D341Med (cell line): ENCODE data around the gene SARDH.

ENCODE experiments used
- DNase-seq: peaks from one replicate; pipeline ENCODE4 v3.0.0; 2012; ENCODE audit warnings: low spot score

The SARDH gene

DNA sequence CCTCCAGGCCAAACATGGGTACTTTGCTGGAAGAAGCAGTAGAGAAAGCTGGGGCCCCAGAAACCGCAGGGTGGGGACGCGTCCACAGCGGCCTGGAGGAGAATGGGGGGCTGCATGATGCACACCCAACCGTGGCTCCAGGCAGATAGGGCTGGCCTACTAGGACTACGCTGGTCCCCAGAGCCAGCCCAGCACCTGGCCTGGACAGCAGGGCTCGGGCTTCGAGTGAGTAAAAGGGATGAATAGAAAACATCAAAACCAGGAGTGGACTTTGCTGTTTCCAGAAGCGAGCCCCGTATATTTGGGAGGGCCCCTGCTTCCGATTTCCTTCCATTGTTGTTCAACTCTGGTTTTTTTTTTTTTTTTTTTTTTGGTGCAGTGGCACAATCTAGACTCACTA is 71.3 kb downstream of the SARDH start:
- DNase-seq, result no peak

DNA sequence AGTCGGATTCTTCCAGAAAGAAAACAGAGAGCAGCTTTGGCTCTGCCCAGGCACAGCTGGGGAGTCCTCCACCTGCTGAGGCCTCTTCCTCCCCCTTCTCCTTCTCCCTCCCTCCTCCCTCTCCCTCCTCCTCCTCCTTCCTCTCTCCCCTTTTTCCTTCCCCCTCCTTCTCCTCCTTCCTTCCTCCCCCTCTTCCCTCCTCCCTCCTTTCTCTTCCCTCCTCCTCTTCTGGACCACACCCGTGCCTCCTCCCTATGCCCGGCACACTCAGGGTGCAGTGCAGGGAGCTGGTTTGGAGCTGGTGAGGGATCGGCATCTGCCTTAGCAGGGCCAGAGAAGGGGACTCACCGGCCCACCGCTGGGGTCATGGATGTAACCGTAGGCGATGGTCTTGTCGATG is 71.8 kb downstream of the SARDH start:
- no peak for DNase-seq

DNA sequence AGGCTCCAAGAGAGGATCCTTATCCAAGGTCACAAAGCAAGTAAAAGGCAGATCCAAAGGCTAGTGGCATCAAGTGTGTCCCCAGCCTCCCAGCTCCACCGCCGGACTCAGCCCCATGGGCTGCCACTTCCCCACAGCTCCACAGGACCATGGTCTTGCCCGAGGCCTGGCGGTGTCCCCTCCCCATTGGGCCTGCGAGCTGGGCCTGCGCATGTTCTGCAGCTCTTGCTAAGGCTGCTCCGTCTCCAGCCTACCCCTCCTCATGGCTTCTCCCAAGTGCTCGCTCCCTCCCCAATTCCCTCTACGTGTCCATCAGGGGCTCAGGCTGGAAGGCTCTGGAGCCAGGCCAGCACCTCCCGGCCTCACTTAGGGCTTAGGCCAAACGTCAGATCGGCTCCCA is 72.6 kb downstream of the SARDH start:
- no peak for DNase-seq

DNA sequence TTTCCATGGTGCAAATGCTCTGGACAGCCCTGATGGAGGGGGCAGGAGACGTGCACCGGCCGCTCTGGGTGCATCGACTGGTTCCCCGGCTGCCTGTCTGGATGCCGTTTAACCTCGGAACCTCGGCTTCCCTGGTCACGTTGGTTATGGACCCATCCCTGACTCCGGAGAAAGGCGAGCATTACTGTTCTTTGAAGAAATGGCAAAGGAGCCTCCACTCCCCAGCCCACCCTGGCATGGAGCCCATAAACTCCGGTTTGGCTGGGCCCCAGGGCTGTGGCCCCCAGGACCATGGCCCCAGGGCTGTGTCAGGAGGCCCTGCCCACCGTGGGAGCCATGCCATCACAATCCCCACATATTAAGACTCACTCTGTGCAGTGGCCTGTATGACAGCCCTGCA is 73.1 kb downstream of the SARDH start:
- no peak for DNase-seq

DNA sequence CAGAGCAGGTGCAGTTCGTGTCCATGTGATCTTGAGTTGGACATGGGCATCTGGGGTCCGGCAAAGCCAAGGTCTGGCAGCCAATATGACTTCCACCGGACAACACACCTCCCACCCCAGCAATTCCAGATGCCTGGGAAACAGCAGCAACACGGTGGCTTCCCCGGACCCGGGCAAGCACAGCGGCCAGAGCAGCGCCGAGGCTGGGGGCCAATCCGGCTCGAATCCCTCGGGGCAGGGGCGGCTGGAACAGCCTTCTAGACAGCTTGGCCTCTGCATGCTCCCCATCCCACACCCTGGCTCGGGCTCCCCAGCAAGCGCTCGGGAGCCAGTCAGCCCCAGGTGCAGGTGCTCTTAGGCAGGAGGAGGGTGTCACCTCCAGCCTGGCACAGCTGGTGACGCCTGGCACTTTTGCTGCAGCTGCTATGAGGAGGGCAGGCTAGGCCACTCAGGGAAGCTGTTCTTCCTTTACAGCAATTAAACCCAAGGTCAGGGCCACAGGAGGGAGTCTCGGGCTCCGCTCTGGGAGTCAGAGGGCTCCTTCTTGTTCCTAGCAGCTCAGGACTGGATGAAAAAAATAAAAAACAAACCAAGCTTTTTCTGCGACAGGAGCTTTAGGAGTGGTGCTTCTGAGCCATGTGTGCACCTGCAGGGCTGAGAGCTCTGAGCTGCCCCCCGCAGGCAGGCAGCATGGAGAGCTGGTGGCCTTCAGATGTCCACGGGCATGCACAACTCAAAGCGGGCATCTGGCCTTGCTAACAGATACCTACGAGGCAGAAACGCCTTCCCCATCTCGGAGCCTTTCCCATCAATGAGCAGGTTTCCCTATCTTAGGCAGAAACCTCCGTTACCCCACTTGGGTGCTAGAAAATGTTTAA is 73.7 kb downstream of the SARDH start:
- DNase-seq, result no peak

DNA sequence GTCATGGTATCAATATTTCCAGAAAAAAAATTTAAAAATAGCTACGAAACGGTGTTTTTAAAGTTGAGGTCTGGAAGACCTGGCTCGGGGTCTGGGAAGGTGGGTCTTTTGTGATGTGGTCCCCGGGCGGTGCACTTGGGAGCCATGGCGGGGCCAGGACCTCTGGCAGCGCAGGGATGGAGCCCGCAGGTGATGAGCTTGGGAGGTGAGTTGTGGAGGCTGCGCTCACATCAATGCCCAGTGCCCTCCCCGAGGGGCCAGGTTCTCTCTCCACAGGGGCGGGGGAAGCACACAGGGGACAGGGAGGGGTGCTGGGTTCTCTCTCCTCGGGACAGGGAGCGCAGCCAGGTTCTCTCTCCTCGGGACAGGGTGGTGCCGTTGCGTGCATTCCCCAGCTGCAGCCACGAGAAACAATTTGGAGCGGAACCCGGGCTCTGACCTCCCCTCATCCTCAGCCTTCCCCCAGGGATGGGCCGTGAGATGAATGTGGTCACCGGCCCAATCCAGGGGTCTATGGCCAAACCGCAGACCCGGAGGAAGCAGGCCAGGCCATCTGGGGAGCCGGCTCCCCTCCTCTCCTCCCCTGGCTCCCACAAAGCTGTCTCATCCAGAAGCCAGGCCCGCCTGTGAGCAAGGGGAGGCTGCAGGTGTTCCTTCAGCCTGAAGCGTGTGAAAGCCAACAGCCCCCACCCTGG is 76.2 kb downstream of the SARDH start:
- no peak for DNase-seq

DNA sequence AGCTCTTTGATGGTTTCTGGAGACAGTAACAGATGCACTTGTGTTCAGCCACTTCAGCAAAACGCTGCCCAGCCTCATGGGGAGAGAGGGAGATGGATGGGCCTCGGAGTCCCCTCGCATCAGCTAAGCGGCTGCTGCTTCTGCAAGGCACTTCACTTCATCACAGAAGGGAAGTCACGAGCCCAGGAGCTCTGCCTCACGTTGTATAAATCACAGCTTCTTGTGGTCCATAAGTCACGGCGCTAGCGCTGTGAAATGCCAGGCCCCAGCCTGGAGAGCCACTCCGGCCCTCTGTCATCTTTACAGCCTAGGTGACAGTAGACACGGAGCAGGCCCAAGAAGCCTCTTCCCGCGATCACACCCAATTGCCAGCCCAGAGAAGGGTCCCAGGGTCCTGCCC is 78.6 kb downstream of the SARDH start:
- no peak for DNase-seq

DNA sequence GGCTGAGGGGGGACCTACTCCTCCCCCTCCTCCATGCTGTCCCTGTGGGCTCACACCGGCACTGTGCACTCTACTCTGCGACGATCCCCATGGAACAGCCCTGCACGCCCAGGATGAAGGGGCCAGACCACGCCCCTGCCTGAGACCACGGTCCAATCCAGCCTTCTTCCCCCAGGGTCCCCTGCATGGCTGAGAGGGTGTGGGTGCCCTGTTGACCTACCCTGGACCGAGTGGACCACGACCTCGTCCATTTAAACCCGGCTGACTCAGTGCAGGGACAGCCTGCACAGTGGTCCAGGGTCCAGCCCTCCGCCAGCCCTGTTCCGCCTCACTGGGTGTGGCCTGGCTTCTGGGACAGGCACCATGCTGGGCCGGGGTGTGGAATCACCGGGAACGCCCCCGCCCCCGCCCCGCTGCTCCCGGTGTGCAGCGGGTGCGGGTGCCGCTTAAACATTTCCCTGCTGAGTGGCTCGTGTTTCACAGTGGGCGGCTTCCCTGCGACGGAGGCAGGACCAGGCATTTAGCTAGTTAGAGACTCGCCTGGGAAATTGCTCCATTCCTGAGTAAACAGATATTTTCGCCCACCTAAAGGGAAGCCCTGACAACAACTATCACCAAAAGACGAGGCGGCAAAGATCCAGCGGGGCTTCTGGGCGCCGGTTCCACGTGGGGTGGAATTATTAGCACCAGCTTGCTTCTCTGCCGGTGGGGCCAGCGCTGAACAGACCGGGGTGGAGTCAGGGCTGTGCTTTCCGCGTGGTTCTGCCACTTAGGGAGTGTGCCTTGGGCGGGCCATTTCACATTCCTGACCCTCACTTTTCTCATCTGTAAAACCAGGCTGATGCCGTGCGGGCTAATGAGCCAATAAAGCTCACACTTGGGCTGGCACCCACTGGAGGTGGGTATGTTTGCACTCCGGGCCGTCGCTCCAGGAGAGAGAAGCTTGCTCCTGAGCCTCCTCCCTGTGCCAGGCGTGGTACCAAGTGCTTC is 79.4 kb downstream of the SARDH start:
- DNase-seq, result no peak

DNA sequence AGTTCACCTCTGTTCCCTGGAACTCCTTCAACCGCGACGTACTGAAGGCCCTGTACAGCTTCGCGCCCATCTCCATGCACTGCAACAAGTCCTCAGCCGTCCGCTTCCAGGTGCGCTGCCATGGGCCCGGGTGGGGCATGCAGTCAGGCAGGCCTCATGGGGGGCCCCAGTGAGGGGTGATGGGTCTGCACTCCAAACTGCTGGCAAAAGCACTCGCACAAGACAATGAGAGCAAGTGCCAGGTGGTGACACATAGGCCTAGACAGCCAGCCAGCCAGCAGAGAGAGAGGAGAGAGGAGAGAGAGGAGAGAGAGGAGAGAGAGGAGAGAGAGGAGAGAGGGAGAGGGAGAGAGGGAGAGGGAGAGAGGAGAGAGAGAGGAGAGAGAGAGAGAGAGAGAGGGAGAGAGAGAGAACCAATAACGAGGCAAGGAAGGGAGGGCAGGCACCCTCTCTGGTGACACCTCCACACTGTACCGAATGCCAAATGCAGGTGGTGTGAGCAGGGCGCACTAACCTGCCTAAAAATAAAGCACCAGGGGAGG is 81.0 kb downstream of the SARDH start:
- DNase-seq, result no peak

DNA sequence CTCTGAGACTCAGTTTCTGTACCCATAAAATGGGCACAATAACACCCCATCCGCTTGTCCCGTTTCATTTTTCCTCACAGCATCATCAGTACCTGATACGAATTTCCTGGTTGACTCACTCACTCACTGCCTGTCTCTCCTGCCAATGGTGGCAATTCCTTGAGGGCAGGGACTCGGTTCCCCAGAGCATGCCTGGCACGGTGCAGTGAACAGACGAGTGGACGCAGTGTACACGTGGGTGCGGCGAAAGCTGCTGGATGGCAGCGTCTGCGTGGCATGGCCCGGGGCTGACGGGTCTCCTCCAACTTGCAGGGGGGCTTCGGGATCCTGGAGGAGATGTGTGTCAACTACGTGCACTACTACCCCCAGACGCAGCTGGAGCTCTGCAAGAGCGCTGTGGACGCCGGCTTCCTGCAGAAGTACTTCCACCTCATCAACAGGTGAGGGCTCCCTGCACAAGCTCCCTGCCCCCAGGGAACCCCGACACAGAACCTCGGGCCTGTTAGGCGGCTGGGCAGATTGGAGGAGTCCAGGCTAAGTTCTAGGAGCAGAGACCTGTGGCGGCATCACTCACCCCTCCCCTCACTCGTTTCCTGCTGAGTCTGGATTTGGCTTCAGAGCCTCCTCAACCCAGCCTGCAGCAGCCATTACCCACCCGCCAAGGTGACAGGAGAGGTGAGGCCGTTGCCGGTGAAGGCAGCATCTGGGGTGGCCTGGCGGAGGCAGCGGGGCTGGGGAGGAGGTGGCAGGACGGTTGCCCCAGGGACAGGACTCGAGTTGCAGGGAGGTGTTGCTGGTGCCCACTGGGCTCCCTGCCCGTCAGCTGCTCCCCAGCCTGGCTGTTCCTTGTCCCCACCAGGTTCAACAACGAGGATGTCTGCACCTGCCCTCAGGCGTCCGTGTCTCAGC is 81.7 kb downstream of the SARDH start:
- DNase-seq, result no peak

DNA sequence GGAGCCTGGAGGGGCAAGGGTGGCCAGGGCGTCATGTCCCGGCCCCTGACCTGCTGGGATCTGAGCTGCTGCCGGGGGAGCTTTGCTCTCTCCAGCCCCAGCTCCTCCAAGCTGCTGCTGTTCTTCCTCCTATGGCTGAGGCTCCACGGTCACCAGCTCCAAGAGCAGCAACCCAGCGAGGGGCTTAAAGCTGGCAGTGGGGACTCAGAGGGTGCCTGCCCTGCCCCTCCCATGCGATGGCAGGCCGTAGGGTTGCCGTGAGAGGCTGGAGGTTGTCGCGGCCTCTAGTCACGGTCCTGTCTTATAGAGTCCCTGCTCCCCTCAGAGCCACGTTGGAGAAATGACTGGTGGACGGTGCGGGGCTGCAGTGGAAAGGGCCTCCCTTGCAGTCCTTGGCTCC is 82.5 kb downstream of the SARDH start:
- DNase-seq, result no peak

DNA sequence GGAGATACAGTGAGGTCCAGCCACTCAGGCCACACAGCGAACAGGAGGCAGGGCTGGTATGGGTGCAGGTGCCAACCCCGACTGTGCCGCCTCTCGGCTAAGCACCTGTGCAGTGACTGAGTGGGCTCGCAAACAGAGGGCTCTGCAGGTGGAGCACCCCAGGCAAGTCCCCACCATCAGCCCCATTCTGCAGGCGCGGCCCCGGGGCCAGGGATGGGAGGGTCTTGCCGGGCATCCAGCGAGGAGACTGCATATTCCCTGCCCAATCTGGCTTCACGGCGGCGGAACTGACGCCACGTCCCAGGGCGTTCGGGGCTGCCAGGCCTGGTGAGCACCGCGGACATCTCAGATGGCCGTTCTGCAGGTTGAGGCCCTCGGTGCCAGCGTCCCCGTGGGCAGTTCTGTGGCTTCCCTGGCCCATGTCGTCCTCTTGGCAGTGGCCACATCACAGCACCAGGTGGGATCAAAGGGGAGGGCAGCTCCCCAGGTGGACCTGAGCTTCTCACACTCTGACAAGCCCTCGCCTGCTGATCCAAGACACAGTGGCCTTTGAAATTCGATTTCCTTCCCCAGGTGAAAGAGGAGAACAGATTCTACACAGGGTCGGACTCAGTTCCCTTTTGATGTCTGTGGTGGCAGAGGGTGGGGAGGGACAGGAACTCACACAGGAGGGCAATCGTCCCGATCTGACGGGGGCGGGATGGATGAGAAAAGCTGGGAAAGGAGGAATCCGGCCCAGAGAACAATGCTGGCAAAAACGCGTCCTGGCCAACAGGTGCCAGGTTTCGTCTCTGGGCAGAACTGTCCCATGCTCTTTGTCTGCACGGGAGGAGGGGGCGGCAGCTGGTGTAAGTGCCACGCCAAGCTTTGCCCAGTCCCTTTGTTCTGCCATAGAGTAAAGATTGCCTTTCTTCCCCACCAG is 83.2 kb downstream of the SARDH start:
- DNase-seq, result no peak

DNA sequence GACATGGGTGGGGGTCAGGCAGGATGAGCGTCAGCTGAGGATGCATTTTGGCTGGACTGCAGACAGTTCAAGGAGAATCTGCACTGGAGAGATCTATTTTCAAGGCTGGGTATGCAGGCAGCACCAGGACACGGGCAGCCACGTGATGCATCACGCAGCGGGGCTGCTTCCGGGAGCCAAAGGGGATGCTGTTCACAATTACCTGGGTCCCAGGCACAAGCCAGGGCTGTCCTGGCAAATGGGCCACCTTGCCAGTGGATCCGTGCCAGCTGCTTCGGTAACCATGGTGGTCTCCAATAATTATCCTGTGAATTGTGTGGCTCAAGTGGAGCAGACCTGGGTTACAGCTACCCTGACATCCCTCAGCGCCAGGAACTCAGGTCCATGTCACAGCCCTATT is 84.5 kb downstream of the SARDH start:
- no peak for DNase-seq

DNA sequence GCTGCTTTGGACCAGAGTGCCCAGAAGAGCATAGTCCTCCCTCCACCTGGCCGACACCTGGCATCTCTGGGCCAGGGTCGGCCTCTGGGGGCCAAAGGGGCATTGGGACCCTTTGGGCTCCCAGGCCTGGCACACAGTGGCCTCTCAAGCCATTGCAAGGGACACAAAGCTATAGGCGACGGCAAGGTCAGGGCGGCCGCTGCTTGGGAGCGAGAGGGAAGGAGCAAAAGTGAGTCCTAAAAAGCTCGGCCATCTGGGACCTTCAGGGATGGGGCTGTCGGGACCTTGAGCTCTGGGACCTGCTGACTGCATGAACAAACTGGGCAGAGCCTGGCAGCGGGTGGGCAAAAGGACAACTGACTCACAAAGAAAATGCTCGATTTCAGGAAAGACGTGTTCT is 88.1 kb downstream of the SARDH start:
- no peak for DNase-seq

DNA sequence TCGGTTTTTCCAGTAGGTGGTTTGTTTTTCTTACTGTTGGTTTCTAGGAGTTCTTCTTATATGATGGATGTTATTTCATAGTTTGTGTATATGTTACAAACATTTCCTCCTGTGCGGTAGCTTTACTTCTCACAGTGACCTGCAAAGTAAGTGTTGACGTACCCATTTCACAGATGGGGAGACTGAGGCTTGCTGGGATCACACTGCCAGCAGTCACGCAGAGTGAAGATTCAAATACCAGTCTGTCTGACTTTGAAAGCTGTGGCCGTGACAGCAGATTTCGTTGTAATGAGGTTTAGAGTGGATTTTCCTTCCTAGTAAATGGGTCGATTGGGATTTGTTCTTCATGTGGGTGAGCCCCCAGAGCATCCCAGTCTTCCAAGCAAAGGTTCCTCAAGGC is 89.0 kb downstream of the SARDH start:
- DNase-seq, result no peak

DNA sequence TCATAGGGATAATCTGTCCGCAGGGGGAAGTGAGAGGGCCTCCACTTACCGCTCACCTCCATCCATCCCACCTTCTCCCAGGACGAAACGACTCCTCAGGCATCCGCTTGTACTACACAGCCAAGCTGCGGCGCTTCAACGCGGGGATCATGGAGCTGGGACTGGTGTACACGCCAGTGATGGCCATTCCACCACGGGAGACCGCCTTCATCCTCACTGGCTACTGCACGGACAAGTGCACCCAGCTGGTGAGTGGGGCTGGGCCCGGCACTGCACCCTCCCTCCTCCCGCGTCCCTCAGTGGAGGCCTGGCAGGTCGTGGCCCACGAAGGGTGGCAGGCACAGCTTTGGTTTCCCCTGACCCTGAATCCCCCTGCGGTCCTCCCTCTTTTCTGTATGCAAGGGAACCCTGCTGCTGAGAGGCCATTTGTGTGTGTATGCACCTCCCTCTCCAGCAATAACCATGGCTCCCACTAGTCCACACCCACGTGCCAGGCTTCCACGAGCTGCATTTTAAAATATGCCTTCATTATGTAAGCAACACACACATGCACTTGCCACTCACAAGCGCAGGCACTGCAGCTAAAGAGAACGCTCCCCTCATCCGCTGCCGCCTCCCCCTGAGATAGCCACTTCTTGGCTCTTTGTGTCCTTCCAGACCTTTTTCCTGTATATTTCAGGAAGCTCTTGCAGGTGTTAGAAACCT is 90.2 kb downstream of the SARDH start:
- no peak for DNase-seq

DNA sequence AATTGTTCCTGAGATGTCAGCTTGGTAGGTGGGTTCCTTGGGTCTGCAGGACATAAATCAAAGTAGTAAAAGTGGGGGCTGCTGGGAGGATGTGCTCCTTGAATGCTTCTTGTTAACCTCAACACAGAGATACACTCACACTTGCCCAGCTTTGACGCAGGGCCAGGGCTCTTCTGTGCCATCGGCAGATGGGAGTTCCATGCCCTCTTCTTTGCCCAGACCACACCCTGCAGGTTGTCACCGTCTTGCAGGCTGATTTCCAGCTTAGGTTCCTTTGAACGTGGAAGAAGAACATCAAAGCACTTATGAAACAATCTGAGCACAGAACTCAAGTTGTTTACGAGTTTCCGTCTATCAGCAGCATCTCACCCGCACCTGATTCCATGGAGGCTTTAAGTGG is 91.0 kb downstream of the SARDH start:
- no peak for DNase-seq

DNA sequence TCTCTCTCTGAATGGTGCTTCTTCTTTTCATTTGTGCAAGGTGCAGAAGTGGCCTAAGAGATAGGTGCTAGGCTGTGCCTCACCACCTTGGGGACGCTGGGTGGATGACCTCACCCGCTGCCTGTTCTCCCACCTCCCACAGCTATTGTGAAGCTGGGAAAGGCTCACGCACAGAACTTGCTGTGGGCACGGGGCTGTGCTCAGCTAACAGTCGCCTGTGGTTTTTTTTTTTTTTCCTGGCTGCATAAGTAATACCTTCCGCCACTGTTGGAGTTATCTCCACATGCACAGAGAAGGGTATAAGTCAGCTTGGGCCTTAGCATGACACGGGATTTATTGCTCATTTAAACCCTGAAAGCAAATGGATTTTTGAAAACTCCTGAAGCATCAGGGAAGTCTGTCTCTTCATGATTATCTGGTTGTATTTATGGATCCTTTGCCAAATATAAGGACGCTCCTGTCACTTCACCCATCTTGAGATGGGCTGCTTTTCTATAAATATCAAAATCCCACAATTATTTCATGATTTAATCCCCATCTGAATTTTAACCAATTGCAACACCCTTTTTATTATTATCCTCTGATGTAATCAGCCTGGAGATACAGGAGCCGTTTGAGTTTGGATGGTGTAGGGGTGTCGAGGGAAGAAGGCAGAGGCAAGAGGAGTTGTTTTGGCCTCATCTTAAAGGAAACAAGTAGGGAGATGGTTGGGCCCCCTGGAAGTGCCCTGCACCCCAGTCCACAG is 93.0 kb downstream of the SARDH start:
- no peak for DNase-seq
